MM.1S (cell line): ENCODE data around the gene OAS3.
"Not testable (repeated sequence)": the region's sequence is repeated elsewhere in the genome, so short reads cannot be mapped to it uniquely, and the experiment has no call there.

Source experiments
- DNase-seq: peaks from one replicate; pipeline ENCODE4 v3.0.0-alpha.2; 2015
- H2AFZ ChIP-seq: fragments of 300-600 bp; sonication (generic); 2 replicates; pipeline ENCODE4 v1.6.0; 2016; ENCODE audit warnings: antibody characterized with exemption, low read length
- H3F3A ChIP-seq: fragments of 300-600 bp; sonication (generic); 2 replicates; pipeline ENCODE4 v1.6.1; 2016; ENCODE audit warnings: mild to moderate bottlenecking, antibody characterized with exemption, low read length, moderate library complexity, mixed read lengths; ENCODE audit not compliant: insufficient read depth
- H3K27ac ChIP-seq: fragments of 300-600 bp; sonication (generic); 2 replicates; pipeline ENCODE4 v1.5.1; 2016; ENCODE audit warnings: mild to moderate bottlenecking, low read length
- H3K27me3 ChIP-seq: fragments of 300-600 bp; sonication (generic); replicated peaks from 2 replicates; pipeline ENCODE4 v1.6.0; 2016; ENCODE audit warnings: low read length; ENCODE audit not compliant: insufficient read depth
- H3K36me3 ChIP-seq: fragments of 300-600 bp; sonication (generic); replicated peaks from 2 replicates; pipeline ENCODE4 v1.6.1; 2016; ENCODE audit warnings: mild to moderate bottlenecking, low read length, mixed read lengths; ENCODE audit not compliant: insufficient read depth
- H3K4me1 ChIP-seq: fragments of 300-600 bp; sonication (generic); 2 replicates; pipeline ENCODE4 v1.6.1; 2016; ENCODE audit warnings: low read length, mixed read lengths
- H3K4me2 ChIP-seq: fragments of 300-600 bp; sonication (generic); 2 replicates; pipeline ENCODE4 v1.6.0; 2016; ENCODE audit warnings: low read depth, low read length
- H3K4me3 ChIP-seq: fragments of 300-600 bp; sonication (generic); 2 replicates; pipeline ENCODE4 v1.5.1; 2016; ENCODE audit warnings: low read length, mixed read lengths
- H3K79me2 ChIP-seq: fragments of 300-600 bp; sonication (generic); 2 replicates; pipeline ENCODE4 v1.6.1; 2016; ENCODE audit warnings: mixed run types, low read length, mixed read lengths
- H3K9ac ChIP-seq: fragments of 300-600 bp; sonication (generic); 2 replicates; pipeline ENCODE4 v1.6.1; 2016; ENCODE audit warnings: low read length, mixed read lengths
- H3K9me2 ChIP-seq: fragments of 300-600 bp; sonication (generic); replicated peaks from 2 replicates; pipeline ENCODE4 v1.6.1; 2016; ENCODE audit warnings: mild to moderate bottlenecking, low read length, mixed read lengths; ENCODE audit not compliant: insufficient read depth
- H3K9me3 ChIP-seq: fragments of 300-600 bp; sonication (generic); replicated peaks from 2 replicates; pipeline ENCODE4 v1.6.1; 2016; ENCODE audit warnings: mild to moderate bottlenecking, low read length, mixed read lengths; ENCODE audit not compliant: insufficient read depth
- H4K20me1 ChIP-seq: fragments of 300-600 bp; sonication (generic); 2 replicates; pipeline ENCODE4 v1.6.1; 2016; ENCODE audit warnings: mild to moderate bottlenecking, low read length, moderate library complexity, mixed read lengths; ENCODE audit not compliant: insufficient read depth
- EZH2 ChIP-seq: fragments of 300-600 bp; sonication (generic); optimal IDR thresholded peaks from 2 replicates; pipeline ENCODE3; 2017; ENCODE audit warnings: low read depth, mild to moderate bottlenecking, antibody characterized with exemption, low read length, mixed read lengths
- EZH2phosphoT487 ChIP-seq: fragments of 300-600 bp; sonication (generic); IDR thresholded peaks from 2 replicates; pipeline ENCODE4 v1.6.1; 2018; ENCODE audit warnings: antibody characterized with exemption, low read length
- TF ChIP-seq, protein P1 (sequence below): fragments of 300-600 bp; sonication (generic); IDR thresholded peaks from 2 replicates; pipeline ENCODE4 v1.5.1; 2016; ENCODE audit warnings: antibody characterized with exemption, low read length, mixed read lengths

The OAS3 gene

DNA sequence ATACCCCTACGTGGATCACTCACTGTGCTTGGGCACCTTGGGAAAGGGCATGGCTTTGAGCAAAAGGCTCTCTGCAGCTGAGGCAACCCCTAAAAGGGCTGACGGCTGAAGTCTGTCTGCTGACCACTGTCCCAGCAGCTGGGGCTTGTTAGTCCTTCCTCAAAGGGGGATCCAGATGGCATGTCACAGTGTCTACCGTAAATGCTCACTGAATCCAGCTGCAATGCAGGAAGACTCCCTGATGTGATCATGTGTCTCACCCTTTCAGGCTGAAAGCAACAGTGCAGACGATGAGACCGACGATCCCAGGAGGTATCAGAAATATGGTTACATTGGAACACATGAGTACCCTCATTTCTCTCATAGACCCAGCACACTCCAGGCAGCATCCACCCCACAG lies 19.2 kb upstream of the OAS3 start:
- H3K36me3 ChIP-seq, result no peaks in the 10 kb centered on the region

DNA sequence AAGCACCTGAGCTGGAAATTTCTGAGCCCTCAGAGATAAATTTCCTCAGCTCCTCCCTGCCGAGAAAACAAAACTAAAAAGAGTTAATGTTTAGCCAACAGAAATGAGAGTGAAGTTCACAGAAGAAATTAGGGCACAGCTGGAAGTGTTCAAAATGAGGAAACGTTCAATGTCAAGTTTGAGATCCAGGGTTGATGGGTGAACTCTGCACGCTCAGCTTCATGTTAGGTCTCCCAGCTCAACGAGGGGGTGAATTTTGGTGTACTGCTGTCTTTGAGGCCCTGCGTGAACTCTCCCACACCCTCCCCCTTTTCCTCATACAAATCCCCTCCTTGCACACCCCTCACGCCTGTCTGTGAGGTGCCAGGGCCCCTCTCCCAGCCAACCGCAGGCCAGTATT lies 13.3 kb upstream of the OAS3 start:
- no peak overlapping the region for H3K4me2 ChIP-seq
- H3F3A ChIP-seq, result no peaks in the 10 kb centered on the region
- no peaks in the 10 kb centered on the region for H3K9me2 ChIP-seq
- no peak overlapping the region for H3K4me3 ChIP-seq
- H3K4me1 ChIP-seq, result peaks cover 22% of the 10 kb centered on the region
- DNase-seq, result no peak
- H3K27me3 ChIP-seq, result no peaks in the 10 kb centered on the region
- H4K20me1 ChIP-seq, result no peaks in the 10 kb centered on the region
- no peaks in the 10 kb centered on the region for H3K9me3 ChIP-seq
- H3K9ac ChIP-seq, result no peak overlapping the region
- no peaks in the 10 kb centered on the region for H3K36me3 ChIP-seq
- no peaks in the 10 kb centered on the region for H3K79me2 ChIP-seq
- H3K27ac ChIP-seq, result no peak overlapping the region
- H2AFZ ChIP-seq, result no peak overlapping the region
- TF ChIP-seq EZH2 (no peak), EZH2phosphoT487 (no peak)
- TF ChIP-seq, protein P1, sequence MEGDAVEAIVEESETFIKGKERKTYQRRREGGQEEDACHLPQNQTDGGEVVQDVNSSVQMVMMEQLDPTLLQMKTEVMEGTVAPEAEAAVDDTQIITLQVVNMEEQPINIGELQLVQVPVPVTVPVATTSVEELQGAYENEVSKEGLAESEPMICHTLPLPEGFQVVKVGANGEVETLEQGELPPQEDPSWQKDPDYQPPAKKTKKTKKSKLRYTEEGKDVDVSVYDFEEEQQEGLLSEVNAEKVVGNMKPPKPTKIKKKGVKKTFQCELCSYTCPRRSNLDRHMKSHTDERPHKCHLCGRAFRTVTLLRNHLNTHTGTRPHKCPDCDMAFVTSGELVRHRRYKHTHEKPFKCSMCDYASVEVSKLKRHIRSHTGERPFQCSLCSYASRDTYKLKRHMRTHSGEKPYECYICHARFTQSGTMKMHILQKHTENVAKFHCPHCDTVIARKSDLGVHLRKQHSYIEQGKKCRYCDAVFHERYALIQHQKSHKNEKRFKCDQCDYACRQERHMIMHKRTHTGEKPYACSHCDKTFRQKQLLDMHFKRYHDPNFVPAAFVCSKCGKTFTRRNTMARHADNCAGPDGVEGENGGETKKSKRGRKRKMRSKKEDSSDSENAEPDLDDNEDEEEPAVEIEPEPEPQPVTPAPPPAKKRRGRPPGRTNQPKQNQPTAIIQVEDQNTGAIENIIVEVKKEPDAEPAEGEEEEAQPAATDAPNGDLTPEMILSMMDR, result no peak

More for the DNA sequence above, 19.2 kb upstream of the OAS3 start:
- Histone ChIP-seq H3K9me2 (no peaks in the 10 kb centered on the region), H4K20me1 (no peaks in the 10 kb centered on the region), H3K79me2 (no peaks in the 10 kb centered on the region), H3K27me3 (no peaks in the 10 kb centered on the region), H3K9ac (no peak overlapping the region), H3F3A (no peaks in the 10 kb centered on the region), H3K9me3 (no peaks in the 10 kb centered on the region), H3K27ac (no peak overlapping the region), H2AFZ (no peak overlapping the region), H3K4me2 (no peak overlapping the region), H3K4me1 (peaks cover 6% of the 10 kb centered on the region; the same call in 1 of the 2 replicates), H3K4me3 (no peak overlapping the region)
- no peak for TF ChIP-seq EZH2
- no peak for TF ChIP-seq EZH2phosphoT487
- TF ChIP-seq, protein P1, result no peak
- no peak for DNase-seq

DNA sequence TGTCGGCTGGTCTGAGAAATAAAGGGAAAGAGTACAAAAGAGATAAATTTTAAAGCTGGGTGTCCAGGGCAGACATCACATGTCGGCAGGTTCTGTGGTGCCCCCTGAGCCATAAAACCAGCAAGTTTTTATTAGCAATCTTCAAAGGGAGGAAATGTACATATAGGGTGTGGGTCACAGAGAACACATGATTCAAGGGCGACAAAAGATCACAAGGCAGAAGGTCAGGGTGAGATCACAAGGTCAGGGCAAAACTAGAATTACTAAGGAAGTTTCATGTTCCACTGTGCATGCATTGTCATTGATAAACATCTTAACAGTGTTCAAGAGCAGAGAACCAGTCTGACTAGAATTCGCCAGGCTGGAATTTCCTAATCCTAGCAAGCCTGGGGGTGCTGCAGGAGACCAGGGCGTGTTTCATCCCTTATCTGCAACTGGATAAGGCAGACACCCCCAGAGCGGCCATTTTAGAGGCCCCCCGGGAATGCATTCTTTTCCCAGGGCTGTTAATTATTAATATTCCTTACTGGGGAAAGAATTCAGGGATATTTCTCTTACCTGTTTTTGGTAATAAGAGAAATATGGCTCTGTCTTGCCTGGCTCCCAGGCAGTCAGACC lies 11.7 kb upstream of the OAS3 start:
- H4K20me1 ChIP-seq, H3F3A ChIP-seq, H3K36me3 ChIP-seq, H3K27me3 ChIP-seq, H3K9me2 ChIP-seq, H3K79me2 ChIP-seq, H2AFZ ChIP-seq, H3K4me3 ChIP-seq, H3K9me3 ChIP-seq: not testable (repeated sequence)
- 0 out of 2 replicates have a peak overlapping the region, but pooled peaks have one; percentile 6 for H3K9ac ChIP-seq
- peaks cover 22% of the 10 kb centered on the region for H3K4me1 ChIP-seq
- peak; percentile 50 for DNase-seq
- H3K4me2 ChIP-seq, result peak overlapping the region; percentile 29; the same call in 1 of the 2 replicates
- H3K27ac ChIP-seq, result peak overlapping the region; percentile 55; the same call in 1 of the 2 replicates

DNA sequence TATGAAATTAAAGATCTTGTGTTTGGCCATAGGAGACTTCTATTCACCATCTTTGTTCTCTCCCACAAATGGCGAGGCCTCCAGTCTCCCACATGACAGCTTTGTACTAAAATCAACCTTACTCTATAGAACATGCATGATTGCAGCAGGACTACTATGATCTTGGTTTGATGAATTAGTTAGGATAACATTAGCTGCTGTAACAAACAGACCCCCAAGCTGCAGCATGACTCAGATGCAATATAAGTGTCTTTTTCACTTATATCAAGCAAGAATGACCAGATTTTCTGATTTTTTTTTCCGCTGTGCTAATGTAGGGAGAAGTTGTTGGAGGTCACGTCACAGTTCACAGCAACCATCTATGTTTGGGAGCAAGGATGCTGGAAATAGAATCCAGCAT lies 10.8 kb upstream of the OAS3 start:
- TF ChIP-seq, protein P1, result no peak
- TF ChIP-seq EZH2 (no peak), EZH2phosphoT487 (no peak)
- H3K9ac ChIP-seq, result no peak overlapping the region
- DNase-seq, result no peak
- H3K27me3 ChIP-seq, result no peaks in the 10 kb centered on the region
- H3K4me3 ChIP-seq, result no peak overlapping the region
- no peak overlapping the region for H3K27ac ChIP-seq
- H3K79me2 ChIP-seq, result no peaks in the 10 kb centered on the region
- H4K20me1 ChIP-seq, result no peaks in the 10 kb centered on the region
- H3F3A ChIP-seq, result no peaks in the 10 kb centered on the region
- no peaks in the 10 kb centered on the region for H3K36me3 ChIP-seq
- peaks cover 22% of the 10 kb centered on the region for H3K4me1 ChIP-seq
- no peaks in the 10 kb centered on the region for H3K9me2 ChIP-seq
- H3K4me2 ChIP-seq, result no peak overlapping the region
- H3K9me3 ChIP-seq, result no peaks in the 10 kb centered on the region
- no peak overlapping the region for H2AFZ ChIP-seq
